Measurements from ENCODE around the gene FAM193A. TPM values are rescaled to one million over a fixed set of nuclear protein-coding genes. Genes with fewer than 3 reads are reported as not detected.
"Not testable (repeated sequence)": the region's sequence is repeated elsewhere in the genome, so short reads cannot be mapped to it uniquely, and the experiment has no call there.

Gene FAM193A
- total and polyA plus RNA-seq, 5 donors from 2014 or later: 0.71 to 44.3 (median 1.6) TPM

GRCh38 chr4:2526559-2526958, 9.9 kb upstream of the FAM193A start:
- H3K4me3 ChIP-seq (ENCODE audit: low read depth, low read length): no peak overlapping the region
- DNase-seq (no peak), ATAC-seq (ENCODE audit: low read depth in 2 of 2) (no peak)
- no peaks in the 10 kb centered on the region for H3K36me3 Mint-ChIP-seq
- no peaks in the 10 kb centered on the region for H3K9me3 ChIP-seq (ENCODE audit: control insufficient read depth in 2 of 2, low read length in 2 of 2)
- no peaks in the 10 kb centered on the region for H3K27me3 ChIP-seq (ENCODE audit: control insufficient read depth, insufficient read depth, low read length)
- H3K4me1 Mint-ChIP-seq: no peaks in the 10 kb centered on the region
- H3K4me1 ChIP-seq (ENCODE audit: control insufficient read depth, insufficient read depth, low read length, poor library complexity, severe bottlenecking): no peaks in the 10 kb centered on the region
- H3K4me3 Mint-ChIP-seq: no peak overlapping the region
- no peaks in the 10 kb centered on the region for H3K27me3 Mint-ChIP-seq
- no peaks in the 10 kb centered on the region for H3K36me3 ChIP-seq (ENCODE audit: control insufficient read depth, insufficient read depth, low read length)
- no peaks in the 10 kb centered on the region for H3K9me3 Mint-ChIP-seq
- no peak overlapping the region for H3K27ac ChIP-seq (ENCODE audit: insufficient read depth, low read length, poor library complexity, severe bottlenecking)
- no peak overlapping the region for H3K27ac Mint-ChIP-seq

GRCh38 chr4:2534904-2535375, 1.5 kb upstream of the FAM193A start:
- Mint-ChIP-seq H3K9me3 (no peaks in the 10 kb centered on the region), H3K4me3 (peak overlapping the region; percentile 88 to 94 (median 91)), H3K27me3 (no peaks in the 10 kb centered on the region), H3K4me1 (peaks cover 6 to 28% (median 13%) of the 10 kb centered on the region in 4 donors), H3K36me3 (no peaks in the 10 kb centered on the region), H3K27ac (peak overlapping the region; percentile 87 to 93 (median 93))
- ATAC-seq (ENCODE audit: low read depth in 2 of 2): no peak
- Histone ChIP-seq H3K27ac (ENCODE audit: insufficient read depth, low read length, poor library complexity, severe bottlenecking) (no peak overlapping the region), H3K27me3 (ENCODE audit: control insufficient read depth, insufficient read depth, low read length) (no peaks in the 10 kb centered on the region), H3K36me3 (ENCODE audit: control insufficient read depth, insufficient read depth, low read length) (no peaks in the 10 kb centered on the region), H3K9me3 (ENCODE audit: control insufficient read depth in 2 of 2, low read length in 2 of 2) (no peaks in the 10 kb centered on the region), H3K4me3 (ENCODE audit: low read depth, low read length) (no peak overlapping the region), H3K4me1 (ENCODE audit: control insufficient read depth, insufficient read depth, low read length, poor library complexity, severe bottlenecking) (peaks cover 23% of the 10 kb centered on the region)
- DNase-seq: no peak

GRCh38 chr4:2535376-2536192, 863 bp upstream of the FAM193A start:
- Histone ChIP-seq H3K4me3 (ENCODE audit: low read depth, low read length) (no peak overlapping the region), H3K36me3 (ENCODE audit: control insufficient read depth, insufficient read depth, low read length) (no peaks in the 10 kb centered on the region), H3K9me3 (ENCODE audit: control insufficient read depth in 2 of 2, low read length in 2 of 2) (no peaks in the 10 kb centered on the region), H3K27ac (ENCODE audit: insufficient read depth, low read length, poor library complexity, severe bottlenecking) (peak overlapping the region; percentile 69), H3K27me3 (ENCODE audit: control insufficient read depth, insufficient read depth, low read length) (no peaks in the 10 kb centered on the region), H3K4me1 (ENCODE audit: control insufficient read depth, insufficient read depth, low read length, poor library complexity, severe bottlenecking) (peaks cover 23% of the 10 kb centered on the region)
- peak overlapping the region; percentile 87 to 95 (median 93) for H3K27ac Mint-ChIP-seq
- no peaks in the 10 kb centered on the region for H3K27me3 Mint-ChIP-seq
- peak overlapping the region; percentile 89 to 94 (median 92) for H3K4me3 Mint-ChIP-seq
- no peaks in the 10 kb centered on the region for H3K36me3 Mint-ChIP-seq
- H3K9me3 Mint-ChIP-seq: no peaks in the 10 kb centered on the region
- DNase-seq (peak; percentile 42 to 60 (median 54)), ATAC-seq (ENCODE audit: low read depth in 2 of 2) (peak; percentile 0)
- peaks cover 6 to 35% (median 14%) of the 10 kb centered on the region in 4 donors for H3K4me1 Mint-ChIP-seq

GRCh38 chr4:2537011-2537830, 774 bp downstream of the FAM193A start:
- Histone ChIP-seq H3K4me3 (ENCODE audit: low read depth, low read length) (peak overlapping the region; percentile 83), H3K9me3 (ENCODE audit: control insufficient read depth in 2 of 2, low read length in 2 of 2) (no peaks in the 10 kb centered on the region), H3K4me1 (ENCODE audit: control insufficient read depth, insufficient read depth, low read length, poor library complexity, severe bottlenecking) (peaks cover 23% of the 10 kb centered on the region), H3K27ac (ENCODE audit: insufficient read depth, low read length, poor library complexity, severe bottlenecking) (peak overlapping the region; percentile 85), H3K36me3 (ENCODE audit: control insufficient read depth, insufficient read depth, low read length) (no peaks in the 10 kb centered on the region), H3K27me3 (ENCODE audit: control insufficient read depth, insufficient read depth, low read length) (no peaks in the 10 kb centered on the region)
- ATAC-seq (ENCODE audit: low read depth in 2 of 2) (peak in 1 of 2 donors; percentile 2), DNase-seq (peak; percentile 48 to 65 (median 58))
- H3K4me1 Mint-ChIP-seq: peaks cover 6 to 48% (median 19%) of the 10 kb centered on the region in 4 donors
- peak overlapping the region; percentile 93 to 99 (median 95) for H3K4me3 Mint-ChIP-seq
- peak overlapping the region; percentile 30 to 96 (median 49) for H3K27ac Mint-ChIP-seq
- H3K36me3 Mint-ChIP-seq: no peaks in the 10 kb centered on the region
- H3K27me3 Mint-ChIP-seq: no peaks in the 10 kb centered on the region
- no peaks in the 10 kb centered on the region for H3K9me3 Mint-ChIP-seq

- not testable (repeated sequence) for H3K36me3 Mint-ChIP-seq; H3K4me3 ChIP-seq (ENCODE audit: low read depth, low read length); H3K27ac Mint-ChIP-seq; H3K36me3 ChIP-seq (ENCODE audit: control insufficient read depth, insufficient read depth, low read length); H3K9me3 ChIP-seq (ENCODE audit: control insufficient read depth in 2 of 2, low read length in 2 of 2); H3K27me3 Mint-ChIP-seq; H3K9me3 Mint-ChIP-seq; H3K27me3 ChIP-seq (ENCODE audit: control insufficient read depth, insufficient read depth, low read length); DNase-seq; ATAC-seq (ENCODE audit: low read depth in 2 of 2); H3K27ac ChIP-seq (ENCODE audit: insufficient read depth, low read length, poor library complexity, severe bottlenecking); H3K4me1 ChIP-seq (ENCODE audit: control insufficient read depth, insufficient read depth, low read length, poor library complexity, severe bottlenecking)
- H3K4me3 Mint-ChIP-seq: peak overlapping the region in 2 of 4 donors; percentile 63 to 73
- H3K4me1 Mint-ChIP-seq: peaks cover 9 to 67% (median 34%) of the 10 kb centered on the region in 4 donors
These were observed 7.2 kb downstream of the FAM193A start for GRCh38 chr4:2543580-2544191.

- Histone ChIP-seq H3K4me1 (ENCODE audit: control insufficient read depth, insufficient read depth, low read length, poor library complexity, severe bottlenecking) (peaks cover 6% of the 10 kb centered on the region), H3K27me3 (ENCODE audit: control insufficient read depth, insufficient read depth, low read length) (no peaks in the 10 kb centered on the region), H3K27ac (ENCODE audit: insufficient read depth, low read length, poor library complexity, severe bottlenecking) (no peak overlapping the region), H3K4me3 (ENCODE audit: low read depth, low read length) (no peak overlapping the region), H3K9me3 (ENCODE audit: control insufficient read depth in 2 of 2, low read length in 2 of 2) (no peaks in the 10 kb centered on the region), H3K36me3 (ENCODE audit: control insufficient read depth, insufficient read depth, low read length) (peaks cover 4% of the 10 kb centered on the region)
- ATAC-seq (ENCODE audit: low read depth in 2 of 2) (no peak), DNase-seq (no peak)
- Mint-ChIP-seq H3K4me3 (peak overlapping the region in 1 of 4 donors; percentile 5), H3K36me3 (peaks cover 6% of the 10 kb centered on the region), H3K27ac (peak overlapping the region in 1 of 3 donors; percentile 69), H3K4me1 (peaks cover 9 to 61% (median 30%) of the 10 kb centered on the region in 4 donors), H3K9me3 (peaks cover 0 to 2% (median 0%) of the 10 kb centered on the region in 7 donors), H3K27me3 (no peaks in the 10 kb centered on the region)
These were observed 9.0 kb downstream of the FAM193A start for GRCh38 chr4:2545321-2546013.

- H3K27ac Mint-ChIP-seq: no peak overlapping the region
- Histone ChIP-seq H3K4me3 (ENCODE audit: low read depth, low read length) (no peak overlapping the region), H3K27ac (ENCODE audit: insufficient read depth, low read length, poor library complexity, severe bottlenecking) (no peak overlapping the region), H3K9me3 (ENCODE audit: control insufficient read depth in 2 of 2, low read length in 2 of 2) (no peaks in the 10 kb centered on the region), H3K36me3 (ENCODE audit: control insufficient read depth, insufficient read depth, low read length) (peaks cover 4% of the 10 kb centered on the region), H3K4me1 (ENCODE audit: control insufficient read depth, insufficient read depth, low read length, poor library complexity, severe bottlenecking) (peaks cover 6% of the 10 kb centered on the region), H3K27me3 (ENCODE audit: control insufficient read depth, insufficient read depth, low read length) (no peaks in the 10 kb centered on the region)
- ATAC-seq (ENCODE audit: low read depth in 2 of 2): no peak
- peaks cover 6% of the 10 kb centered on the region for H3K36me3 Mint-ChIP-seq
- peaks cover 0 to 2% (median 0%) of the 10 kb centered on the region in 7 donors for H3K9me3 Mint-ChIP-seq
- H3K27me3 Mint-ChIP-seq: no peaks in the 10 kb centered on the region
- no peak for DNase-seq
- peaks cover 11 to 57% (median 32%) of the 10 kb centered on the region in 4 donors for H3K4me1 Mint-ChIP-seq
- no peak overlapping the region for H3K4me3 Mint-ChIP-seq
These were observed 9.9 kb downstream of the FAM193A start for GRCh38 chr4:2546286-2546823.

All from CD4-positive, CD25-positive, alpha-beta regulatory T cell (primary cell).